ENCODE measurements around the gene SGK1.

SGK1 gene

DNA sequence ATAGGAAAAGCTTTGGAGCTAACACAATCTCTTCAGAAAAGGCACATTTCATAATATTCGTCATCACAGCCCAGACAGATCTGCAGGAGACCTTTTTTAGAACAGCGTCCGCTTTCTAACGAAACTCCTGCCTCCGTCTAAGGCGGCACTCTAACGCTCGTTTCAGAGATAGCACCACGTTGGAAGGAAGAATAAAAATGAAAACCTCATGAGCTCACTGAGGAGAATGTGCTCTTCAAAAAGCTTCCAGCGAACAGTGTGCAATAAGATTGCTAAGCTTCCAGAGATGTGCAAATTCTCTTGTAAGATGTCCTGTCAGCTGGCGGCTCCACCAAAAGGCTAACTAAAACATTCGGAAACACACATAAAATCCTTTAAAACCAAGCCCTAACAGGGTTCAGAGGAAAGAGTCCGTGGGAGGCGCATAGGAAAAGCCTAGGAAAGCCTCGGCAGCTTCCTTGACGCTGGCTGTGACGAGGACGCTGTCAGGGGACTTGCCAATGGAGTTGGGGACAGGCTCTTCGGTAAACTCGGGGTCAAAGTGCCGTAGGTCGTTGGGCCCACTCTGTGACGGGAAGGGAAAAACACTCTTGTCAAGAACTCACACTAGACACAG is 147.9 kb downstream of the SGK1 start:
- CTCF ChIA-PET: interaction anchor here (0.7 to 1.4 kb wide), 3 partner anchors 9 to 653 kb away, joined by 3 to 9 read pairs (median 3); no protein-coding TSS in a partner anchor
- POLR2A ChIA-PET: no interaction called here
- TF ChIP-seq CTCF (IDR thresholded peaks at IDR 0.05; ENCODE audit: control extremely low read depth, extremely low read depth, low read depth, missing control alignments): no peak
- DNase-seq (ENCODE audit: extremely low spot score): no peak

- CTCF ChIA-PET: interaction anchor here (1.2 to 1.7 kb wide), 4 partner anchors 13 to 773 kb away, joined by 4 to 9 read pairs (median 6); no protein-coding TSS in a partner anchor
Measured at GRCh38 chr6:134168590-134169208, 149.2 kb downstream of the SGK1 start.

DNA sequence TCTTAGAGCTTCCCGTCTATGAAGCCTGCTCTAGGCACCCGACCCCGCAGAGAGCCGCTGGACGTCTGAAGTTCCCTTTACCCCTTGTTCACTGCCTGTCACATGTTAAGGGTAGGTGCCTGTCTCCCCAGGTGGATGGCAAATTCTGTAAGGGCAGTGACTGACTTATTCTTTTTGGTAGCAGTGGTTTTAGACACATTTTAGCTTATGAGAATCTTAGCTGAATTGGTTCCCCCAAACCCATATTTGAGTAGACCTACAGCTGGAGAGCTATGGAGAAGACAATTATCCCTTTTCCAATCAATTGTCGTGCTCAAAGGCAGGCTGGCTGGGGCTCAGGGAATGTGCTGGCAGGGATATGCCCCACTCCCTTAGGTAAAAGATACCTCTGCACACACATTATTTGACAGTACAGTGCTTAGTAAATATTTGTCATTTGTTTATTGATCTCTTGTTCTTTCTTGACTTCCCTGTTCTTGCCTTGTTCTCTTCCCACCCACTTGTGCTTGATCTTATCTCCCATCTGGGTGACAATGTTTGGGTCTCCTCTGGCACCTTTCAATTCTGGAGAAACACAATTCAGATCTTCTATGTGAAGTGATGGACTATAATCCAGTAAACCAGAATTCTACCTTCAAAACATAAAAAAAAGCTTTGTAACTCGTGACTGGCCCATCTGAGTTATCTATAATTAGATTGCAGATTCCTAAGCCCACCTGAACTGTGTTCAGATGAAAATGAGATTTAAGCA is 151.2 kb downstream of the SGK1 start:
- POLR2A ChIA-PET: no interaction called here
- TF ChIP-seq CTCF (IDR thresholded peaks at IDR 0.05; ENCODE audit: control extremely low read depth, extremely low read depth, low read depth, missing control alignments): no peak
- no peak for DNase-seq (ENCODE audit: extremely low spot score)
- CTCF ChIA-PET: interaction anchor here (0.9 to 3.9 kb wide), 8 partner anchors 7 to 781 kb away, joined by 3 to 21 read pairs (median 4); no protein-coding TSS in a partner anchor

More at GRCh38 chr6:134168590-134169208, 149.2 kb downstream of the SGK1 start:
- no peak for TF ChIP-seq CTCF (IDR thresholded peaks at IDR 0.05; ENCODE audit: control extremely low read depth, extremely low read depth, low read depth, missing control alignments)
- POLR2A ChIA-PET: no interaction called here
- DNase-seq (ENCODE audit: extremely low spot score): no peak

DNA sequence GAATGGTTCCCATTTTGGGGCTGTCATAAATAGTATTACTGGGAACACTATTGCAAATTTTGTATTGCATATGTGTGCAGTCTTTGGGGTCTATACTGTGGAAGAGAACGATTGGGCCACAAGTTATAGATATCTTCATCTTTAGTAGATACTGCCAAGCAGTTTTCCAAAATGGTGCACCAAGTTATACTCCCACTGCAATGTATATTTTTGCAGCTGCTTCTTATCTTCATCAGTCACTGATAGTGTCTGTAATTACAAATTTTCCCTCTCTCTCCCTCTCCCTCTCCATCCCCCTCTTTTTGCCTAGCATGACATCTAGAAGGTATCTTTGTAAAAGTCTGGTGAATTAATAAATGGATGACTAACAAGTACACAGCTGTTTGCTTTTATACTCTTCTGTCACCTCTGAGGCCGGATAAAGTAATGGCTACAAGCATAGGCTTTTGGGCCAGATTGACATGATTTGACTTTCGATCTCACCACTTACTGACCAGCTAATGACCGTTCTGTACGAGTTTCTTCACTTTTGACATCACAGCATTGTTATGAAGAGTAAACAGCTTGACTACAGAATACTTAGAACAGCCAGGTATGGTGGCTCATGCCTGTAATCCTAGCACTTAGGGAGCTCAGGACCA is 152.2 kb downstream of the SGK1 start:
- CTCF ChIA-PET: interaction anchor here (0.9 to 3.9 kb wide), 7 partner anchors 8 to 775 kb away, joined by 3 to 21 read pairs (median 8); no protein-coding TSS in a partner anchor
- TF ChIP-seq CTCF (IDR thresholded peaks at IDR 0.05; ENCODE audit: control extremely low read depth, extremely low read depth, low read depth, missing control alignments): no peak
- POLR2A ChIA-PET: no interaction called here
- DNase-seq (ENCODE audit: extremely low spot score): no peak

DNA sequence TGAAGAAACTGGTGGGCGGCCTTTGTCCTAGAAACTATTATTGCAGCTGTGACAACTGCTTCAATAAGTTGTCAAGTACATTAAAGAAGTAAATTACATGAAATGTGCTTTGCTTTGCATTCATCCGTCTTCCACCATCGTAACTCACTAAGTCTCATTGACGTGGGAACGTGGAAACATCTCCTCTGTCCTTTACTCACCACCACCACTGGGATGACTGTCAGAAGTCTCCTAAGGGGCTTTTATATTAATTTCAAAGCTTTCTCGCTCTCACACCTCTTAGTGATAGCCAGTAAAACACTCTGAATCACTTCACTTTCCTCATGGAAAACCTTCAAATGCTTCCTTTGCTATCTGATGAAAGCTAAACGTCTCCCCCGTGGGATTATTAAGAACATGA is 153.6 kb downstream of the SGK1 start:
- TF ChIP-seq CTCF (IDR thresholded peaks at IDR 0.05; ENCODE audit: control extremely low read depth, extremely low read depth, low read depth, missing control alignments): no peak
- DNase-seq (ENCODE audit: extremely low spot score): no peak
- POLR2A ChIA-PET: no interaction called here
- CTCF ChIA-PET: interaction anchor here (1.0 to 3.9 kb wide), 5 partner anchors 7 to 776 kb away, joined by 3 to 21 read pairs (median 10); no protein-coding TSS in a partner anchor

DNA sequence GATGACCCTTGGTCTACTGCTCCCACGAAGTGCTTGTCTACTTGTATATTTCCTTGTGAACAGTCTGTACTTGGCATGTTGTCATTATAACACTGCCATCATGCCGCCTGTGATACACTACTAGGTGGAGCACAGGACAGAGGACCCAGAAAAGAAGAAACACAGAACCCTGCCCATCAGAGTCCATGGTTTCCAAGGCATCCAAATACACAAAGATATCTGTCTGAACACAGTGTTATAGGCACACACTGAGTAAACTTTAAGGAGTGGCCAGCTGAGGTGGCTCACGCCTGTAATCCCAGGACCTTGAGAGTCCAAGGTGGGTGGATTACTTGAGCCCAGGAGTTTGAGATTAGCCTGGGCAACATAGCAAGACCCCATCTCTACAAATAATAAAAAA is 155.0 kb downstream of the SGK1 start:
- no peak for TF ChIP-seq CTCF (IDR thresholded peaks at IDR 0.05; ENCODE audit: control extremely low read depth, extremely low read depth, low read depth, missing control alignments)
- no peak for DNase-seq (ENCODE audit: extremely low spot score)
- ChIA-PET POLR2A (no interaction called here), CTCF (no interaction called here)
